GM18519 (cell line): ENCODE data around the gene DMKN.
"Not testable (repeated sequence)": the region's sequence is repeated elsewhere in the genome, so short reads cannot be mapped to it uniquely, and the experiment has no call there.

Source experiments
- ATAC-seq: cut with Tn5 transposase; IDR thresholded peaks from one replicate; pipeline ENCODE4 v1.9.1; 2021; ENCODE audit warnings: mild to moderate bottlenecking, moderate library complexity; ENCODE audit not compliant: unreplicated experiment, low FRiP score

DMKN gene

DNA sequence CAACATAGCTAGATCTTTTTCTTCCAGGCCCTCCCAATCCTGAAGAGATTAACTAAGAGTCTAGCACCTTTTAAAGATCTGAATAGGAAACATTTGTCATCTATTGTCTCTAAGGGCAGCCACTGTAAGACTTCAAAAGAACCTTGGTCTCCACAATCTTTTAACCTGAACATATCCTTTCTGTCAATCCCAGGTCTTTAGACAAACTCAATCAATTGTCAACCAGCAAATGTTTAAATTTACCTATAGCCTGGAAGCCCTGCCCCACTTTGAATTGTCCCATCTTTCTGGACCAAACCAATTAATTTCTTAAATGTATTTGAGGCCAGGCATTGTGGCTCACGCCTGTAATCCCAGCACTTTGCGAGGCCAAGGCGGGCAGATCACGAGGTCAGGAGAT, 42.4 kb downstream of the DMKN start:
- ATAC-seq, result not testable (repeated sequence)

DNA sequence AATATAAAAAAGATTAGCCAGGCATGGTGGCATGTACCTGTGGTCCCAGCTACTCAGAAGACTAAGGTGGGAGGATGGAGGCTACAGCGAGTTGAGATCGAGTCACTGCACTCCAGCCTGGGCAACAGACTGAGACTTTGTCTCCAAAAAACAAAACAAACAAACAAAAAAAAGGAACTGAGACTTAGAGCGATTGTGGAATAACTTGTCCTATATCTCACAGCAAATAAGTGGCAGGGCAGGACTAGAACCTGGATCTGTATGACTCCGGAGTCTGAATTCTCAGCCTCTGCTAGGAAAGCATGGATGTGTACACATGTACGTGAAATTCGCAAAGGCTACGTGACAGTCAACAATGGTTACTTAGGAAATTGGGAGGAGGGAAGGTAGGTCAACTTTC, 43.3 kb downstream of the DMKN start:
- ATAC-seq, result no peak

- ATAC-seq, result no peak
Measured at GRCh38 chr19:35468637-35469036, 44.8 kb downstream of the DMKN start.

- ATAC-seq, result no peak
Measured at GRCh38 chr19:35466259-35466658, 47.2 kb downstream of the DMKN start.

DNA sequence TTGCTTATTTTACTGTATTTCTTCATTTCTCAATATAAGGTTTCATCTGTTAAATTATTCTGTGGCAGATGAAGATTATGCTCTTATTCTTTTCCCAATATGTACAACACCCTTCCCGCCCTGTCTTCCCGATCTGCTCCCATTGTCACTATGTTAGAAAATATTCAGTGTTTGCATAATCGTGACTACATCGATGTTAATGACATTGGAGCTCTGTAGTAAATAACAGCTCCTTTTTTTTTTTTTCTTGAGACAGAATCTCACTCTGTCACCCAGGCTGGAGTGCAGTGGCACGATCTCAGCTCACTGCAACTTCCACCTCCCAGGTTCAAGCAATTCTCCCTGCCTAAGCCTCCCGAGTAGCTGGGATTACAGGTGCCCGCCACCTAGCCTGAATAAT, 50.5 kb downstream of the DMKN start:
- not testable (repeated sequence) for ATAC-seq

GRCh38 chr19:35462476-35462953, 50.9 kb downstream of the DMKN start:
- ATAC-seq, result no peak

- not testable (repeated sequence) for ATAC-seq
Measured at GRCh38 chr19:35461788-35462187, 51.7 kb downstream of the DMKN start.

GRCh38 chr19:35461060-35461459, 52.4 kb downstream of the DMKN start:
- no peak for ATAC-seq

DNA sequence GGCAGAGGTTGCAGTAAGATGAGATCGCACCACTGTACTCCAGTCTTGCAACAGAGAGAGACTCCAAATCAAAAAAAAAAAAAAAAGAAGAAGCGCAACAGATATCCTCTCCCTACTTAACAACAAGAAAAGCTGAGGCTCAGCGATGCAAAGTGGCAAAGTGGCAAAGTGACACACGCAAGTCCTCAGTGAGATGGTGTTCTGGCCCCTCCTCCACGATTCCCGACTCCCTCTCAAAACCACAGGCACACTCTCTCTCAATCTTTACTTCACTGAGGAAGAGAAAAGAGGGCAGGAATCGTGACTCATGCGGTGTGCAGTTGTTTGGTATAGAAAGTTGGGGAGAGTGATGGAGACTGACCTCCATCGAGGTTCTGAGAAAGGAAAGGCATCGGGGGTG, 52.8 kb downstream of the DMKN start:
- no peak for ATAC-seq

- ATAC-seq, result no peak
Measured at GRCh38 chr19:35459414-35460082, 53.9 kb downstream of the DMKN start.

GRCh38 chr19:35458731-35459391, 54.6 kb downstream of the DMKN start:
- ATAC-seq, result no peak

- no peak for ATAC-seq
Measured at GRCh38 chr19:35458192-35458591, 55.3 kb downstream of the DMKN start.

DNA sequence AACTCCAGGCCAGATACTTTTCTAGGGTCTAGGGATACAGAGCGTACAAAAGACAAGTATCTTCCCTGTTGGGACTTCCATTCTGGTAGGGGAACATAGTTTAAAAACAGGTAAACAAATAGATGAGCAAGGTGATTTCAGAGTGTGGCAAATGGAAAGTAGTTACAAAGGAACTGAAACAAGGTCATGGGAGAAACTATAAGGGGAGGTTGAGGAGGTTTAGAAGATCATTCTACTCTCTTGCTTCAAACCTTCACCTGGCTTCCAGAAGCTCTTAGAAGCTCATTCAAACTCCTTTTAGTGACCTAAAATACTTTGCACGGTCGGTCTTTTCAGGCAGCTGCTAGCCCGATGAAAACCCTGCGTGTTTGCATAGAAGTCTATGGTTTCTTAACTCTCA, 56.3 kb downstream of the DMKN start:
- ATAC-seq, result no peak

GRCh38 chr19:35455616-35456201, 57.7 kb downstream of the DMKN start:
- no peak for ATAC-seq

DNA sequence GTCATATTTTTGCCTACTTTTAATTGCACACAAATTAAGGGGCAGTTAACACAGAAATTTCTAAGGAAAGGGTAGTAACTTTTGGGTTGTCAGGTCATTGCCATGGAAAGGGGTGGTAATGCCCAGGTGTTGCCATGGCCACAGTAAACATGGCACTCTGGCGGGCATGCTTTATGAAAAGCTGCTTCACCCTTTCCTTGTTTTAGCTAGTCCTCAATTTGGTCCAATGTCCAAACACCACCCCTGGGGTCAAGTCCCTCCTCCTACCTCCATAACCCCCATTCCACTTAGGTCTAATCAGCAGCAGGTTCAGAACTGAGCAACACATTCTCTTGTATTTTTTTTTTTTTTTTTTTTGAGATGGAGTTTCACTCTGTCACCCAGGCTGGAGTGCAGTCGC, 58.8 kb downstream of the DMKN start:
- no peak for ATAC-seq

GRCh38 chr19:35451338-35452096, 61.9 kb downstream of the DMKN start:
- ATAC-seq, result no peak

GRCh38 chr19:35449359-35450043, 63.9 kb downstream of the DMKN start:
- no peak for ATAC-seq

GRCh38 chr19:35447606-35448469, 65.6 kb downstream of the DMKN start, which contains the start of gene FFAR2:
FFAR2 (plus strand) TSS chr19:35448257; CDS start chr19:35449715, 1,458 bp downstream.
- no peak for ATAC-seq
